Gastroesophageal sphincter (tissue), 4 donors: ENCODE measurements around the gene SPOP. TPM values are rescaled to one million over a fixed set of nuclear protein-coding genes. Genes with fewer than 3 reads are reported as not detected.

Experiments
- ATAC-seq: fragments of 150-250 bp; one replicate; pipeline ENCODE4 v1.9.1; 2016; ENCODE audit warnings: mild to moderate bottlenecking, moderate library complexity
- H3K27ac ChIP-seq, 4 donors: fragments of 200-600 bp; sonication (generic) in 3 of 4; 1 replicate in 3 of 4; 2 replicates in 1 of 4; pipeline ENCODE4 v1.5.1; 2016 to 2019
- H3K27me3 ChIP-seq: fragments of 200-600 bp; sonication (generic); one replicate; pipeline ENCODE4 v1.5.1; 2019
- H3K36me3 ChIP-seq, 2 donors: fragments of 200-600 bp; sonication (generic); one replicate each; pipeline ENCODE4 v1.5.1; 2019; ENCODE audit warnings: control low read depth in 1 of 2
- H3K4me1 ChIP-seq, 3 donors: fragments of 200-600 bp; sonication (generic); 1 replicate in 2 of 3; 2 replicates in 1 of 3; pipeline ENCODE4 v1.5.1; 2016 to 2019; ENCODE audit warnings: control low read depth in 2 of 3
- H3K4me3 ChIP-seq, 2 donors: fragments of 200-600 bp; sonication (generic); one replicate each; pipeline ENCODE4 v1.5.1; 2019; ENCODE audit warnings: mild to moderate bottlenecking in 1 of 2, moderate library complexity in 1 of 2
- H3K9me3 ChIP-seq, 3 donors: fragments of 200-600 bp; sonication (generic); one replicate each; pipeline ENCODE4 v1.5.1; 2017 to 2019; ENCODE audit warnings: control low read depth in 2 of 3
- EP300 ChIP-seq: sonication (generic); formaldehyde crosslinking; IDR thresholded peaks from one replicate; pipeline ENCODE4 v1.6.1; 2017; ENCODE audit warnings: antibody characterized with exemption, mild to moderate bottlenecking
- POLR2A ChIP-seq, 2 donors: fragments of 450-650 bp; IDR thresholded peaks; one replicate each; pipeline ENCODE4 v1.6.1; 2017; ENCODE audit warnings: antibody characterized with exemption in 2 of 2, mild to moderate bottlenecking in 2 of 2, moderate library complexity in 1 of 2
- POLR2AphosphoS5 ChIP-seq: sonication (generic); formaldehyde crosslinking; IDR thresholded peaks from one replicate; pipeline ENCODE4 v1.6.1; 2017; ENCODE audit warnings: antibody characterized with exemption
- WGBS, 2 donors: methylation state at CpG; one replicate each; pipeline ENCODE4 v1.1.5; 2018; ENCODE audit warnings: low coverage in 1 of 2; 5-methylcytosine and 5-hydroxymethylcytosine counted together
- total RNA-seq, 4 donors: library from RNA; depleted of rRNA; stranded (reverse); fragments of >200 nt; gene quantifications; one replicate each; pipeline ENCODE4 v1.1.0, GENCODE V29; 2016
- TF ChIP-seq, protein P1 (sequence below), 4 experiments: fragments of 200-600 bp in 2 of 4; fragments of 450-650 bp in 2 of 4; sonication (generic) in 1 of 4; IDR thresholded peaks; one replicate each; pipeline ENCODE4 v1.5.1; 2017 to 2019; ENCODE audit warnings: antibody characterized with exemption in 4 of 4, mild to moderate bottlenecking in 2 of 4, moderate library complexity in 2 of 4

SPOP gene
- total RNA-seq, 4 donors from 2014 or later = 159 to 268 (median 176) TPM

DNA sequence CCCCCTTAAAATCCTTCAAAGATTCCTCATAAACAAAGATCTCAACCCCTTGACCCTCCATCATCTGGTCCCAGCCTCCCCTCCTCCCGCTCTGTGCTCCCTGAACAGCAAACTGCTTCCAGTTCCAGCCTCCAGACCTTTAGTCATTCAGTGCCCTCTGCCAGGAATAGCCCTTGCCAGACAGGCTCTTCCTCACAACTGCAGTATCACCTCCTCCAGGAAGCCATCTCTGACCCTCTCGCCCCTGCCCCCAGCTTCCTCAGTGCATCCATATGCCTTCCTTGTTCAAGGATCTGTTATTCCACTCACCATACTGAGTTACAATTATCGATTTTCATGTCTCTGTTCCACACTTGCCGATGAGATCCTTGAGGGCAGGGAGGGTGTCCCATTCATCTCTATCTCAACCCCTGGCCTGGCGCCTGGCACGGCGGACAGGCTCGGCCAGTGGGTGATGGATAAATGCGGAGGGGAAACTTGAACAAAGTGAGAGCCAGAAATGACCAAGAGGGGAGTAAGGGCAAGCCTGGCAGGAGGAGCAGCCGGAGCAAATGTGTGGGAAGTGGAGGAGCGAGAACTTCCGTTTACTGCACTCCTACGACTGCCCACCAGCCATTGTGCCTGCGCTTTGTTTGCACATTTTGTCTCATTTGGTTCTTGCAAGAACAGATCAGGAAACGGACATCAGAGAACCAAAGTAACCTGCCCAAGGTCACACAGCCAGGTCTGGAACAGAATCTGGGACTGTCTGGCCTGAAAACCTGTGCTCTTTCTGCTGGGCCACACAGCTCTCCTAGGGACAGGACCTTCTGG is 104.2 kb downstream of the SPOP start:
- H3K27ac ChIP-seq = peak overlapping the region in 3 of 4 donors; percentile 88 to 93 (median 89)
- no peak overlapping the region for H3K4me3 ChIP-seq
- no peak for ATAC-seq
- WGBS, 2 donors = 51 to 75% methylated on average over 6 to 12 of the region's 15 CpGs
- peaks cover 0 to 69% (median 20%) of the 10 kb centered on the region in 3 donors for H3K4me1 ChIP-seq
- no peaks in the 10 kb centered on the region for H3K9me3 ChIP-seq
- TF ChIP-seq EP300 (no peak), POLR2AphosphoS5 (no peak), POLR2A (IDR thresholded peaks at IDR 0.05) (no peak)
- TF ChIP-seq, protein P1, sequence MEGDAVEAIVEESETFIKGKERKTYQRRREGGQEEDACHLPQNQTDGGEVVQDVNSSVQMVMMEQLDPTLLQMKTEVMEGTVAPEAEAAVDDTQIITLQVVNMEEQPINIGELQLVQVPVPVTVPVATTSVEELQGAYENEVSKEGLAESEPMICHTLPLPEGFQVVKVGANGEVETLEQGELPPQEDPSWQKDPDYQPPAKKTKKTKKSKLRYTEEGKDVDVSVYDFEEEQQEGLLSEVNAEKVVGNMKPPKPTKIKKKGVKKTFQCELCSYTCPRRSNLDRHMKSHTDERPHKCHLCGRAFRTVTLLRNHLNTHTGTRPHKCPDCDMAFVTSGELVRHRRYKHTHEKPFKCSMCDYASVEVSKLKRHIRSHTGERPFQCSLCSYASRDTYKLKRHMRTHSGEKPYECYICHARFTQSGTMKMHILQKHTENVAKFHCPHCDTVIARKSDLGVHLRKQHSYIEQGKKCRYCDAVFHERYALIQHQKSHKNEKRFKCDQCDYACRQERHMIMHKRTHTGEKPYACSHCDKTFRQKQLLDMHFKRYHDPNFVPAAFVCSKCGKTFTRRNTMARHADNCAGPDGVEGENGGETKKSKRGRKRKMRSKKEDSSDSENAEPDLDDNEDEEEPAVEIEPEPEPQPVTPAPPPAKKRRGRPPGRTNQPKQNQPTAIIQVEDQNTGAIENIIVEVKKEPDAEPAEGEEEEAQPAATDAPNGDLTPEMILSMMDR (IDR thresholded peaks at IDR 0.05) = no peak
- H3K36me3 ChIP-seq = no peaks in the 10 kb centered on the region
- no peaks in the 10 kb centered on the region for H3K27me3 ChIP-seq

- peak overlapping the region in 3 of 4 donors; percentile 31 to 89 (median 88) for H3K27ac ChIP-seq
- no peaks in the 10 kb centered on the region for H3K27me3 ChIP-seq
- no peak for ATAC-seq
- no peaks in the 10 kb centered on the region for H3K9me3 ChIP-seq
- H3K36me3 ChIP-seq = no peaks in the 10 kb centered on the region
- H3K4me3 ChIP-seq = no peak overlapping the region
- peaks cover 0 to 67% (median 17%) of the 10 kb centered on the region in 3 donors for H3K4me1 ChIP-seq
- WGBS, 2 donors = 84 to 100% methylated on average over 2 to 3 of the region's 6 CpGs
- TF ChIP-seq, protein P1 (IDR thresholded peaks at IDR 0.05) = no peak
- TF ChIP-seq POLR2A (IDR thresholded peaks at IDR 0.05) (no peak), POLR2AphosphoS5 (no peak), EP300 (no peak)
These were observed 105.0 kb downstream of the SPOP start for GRCh38 chr17:49572806-49573420.

GRCh38 chr17:49572226-49572625 is 105.7 kb downstream of the SPOP start:
- H3K4me1 ChIP-seq = peaks cover 0 to 67% (median 10%) of the 10 kb centered on the region in 3 donors
- WGBS, 2 donors = no CpG with 5 or more reads among the region's 3 CpGs
- H3K27ac ChIP-seq = peak overlapping the region in 2 of 4 donors; percentile 15 to 82

GRCh38 chr17:49571764-49572163 is 106.1 kb downstream of the SPOP start:
- Histone ChIP-seq H3K27me3 (no peaks in the 10 kb centered on the region), H3K4me1 (peaks cover 2 to 67% (median 15%) of the 10 kb centered on the region in 3 donors), H3K36me3 (no peaks in the 10 kb centered on the region), H3K27ac (peak overlapping the region in 3 of 4 donors; percentile 81 to 84 (median 82)), H3K9me3 (no peaks in the 10 kb centered on the region), H3K4me3 (no peak overlapping the region)
- WGBS, 2 donors = 34 to 47% methylated on average over 4 of the region's 4 CpGs
- TF ChIP-seq EP300 (no peak), POLR2A (IDR thresholded peaks at IDR 0.05) (no peak), POLR2AphosphoS5 (no peak)
- TF ChIP-seq, protein P1 (IDR thresholded peaks at IDR 0.05) = no peak
- ATAC-seq = no peak

More at GRCh38 chr17:49572226-49572625, 105.7 kb downstream of the SPOP start:
- TF ChIP-seq EP300 (no peak), POLR2AphosphoS5 (no peak)
- TF ChIP-seq, protein P1 (IDR thresholded peaks at IDR 0.05) = no peak
- H3K27me3 ChIP-seq = no peaks in the 10 kb centered on the region
- no peaks in the 10 kb centered on the region for H3K36me3 ChIP-seq
- no peak for ATAC-seq
- H3K4me3 ChIP-seq = no peak overlapping the region
- H3K9me3 ChIP-seq = no peaks in the 10 kb centered on the region
